HepG2 (cell line): ENCODE measurements around the gene USP30. TPM values are rescaled to one million over a fixed set of nuclear protein-coding genes. Genes with fewer than 3 reads are reported as not detected.

Source experiments
- ARNTL ChIP-seq: sonication (generic); formaldehyde crosslinking; IDR thresholded peaks from 2 replicates; pipeline ENCODE4 v1.4.0; 2020; ENCODE audit warnings: mild to moderate bottlenecking, missing genetic modification reagents
- CBX1 ChIP-seq: IDR thresholded peaks from one replicate; pipeline ENCODE4 v1.6.1; 2016; ENCODE audit warnings: antibody characterized with exemption, low read depth
- ELF3 ChIP-seq: IDR thresholded peaks from 2 replicates; pipeline ENCODE4 v1.6.1; 2016; ENCODE audit warnings: missing genetic modification reagents, missing compliant biosample characterization
- HMG20A ChIP-seq: IDR thresholded peaks from 2 replicates; pipeline ENCODE4 v1.6.1; 2016; ENCODE audit warnings: borderline replicate concordance
- MTF1 ChIP-seq: sonication (generic); formaldehyde crosslinking; IDR thresholded peaks from 2 replicates; pipeline ENCODE4 v1.5.0; 2020; ENCODE audit warnings: missing genetic modification reagents
- NCOA5 ChIP-seq: sonication (generic); formaldehyde crosslinking; IDR thresholded peaks from 2 replicates; pipeline ENCODE4 v1.4.0; 2020; ENCODE audit warnings: missing genetic modification reagents
- PRDM15 ChIP-seq: sonication (generic); formaldehyde crosslinking; IDR thresholded peaks from 2 replicates; pipeline ENCODE4 v1.4.0; 2020; ENCODE audit warnings: missing genetic modification reagents
- RBAK ChIP-seq: sonication (generic); formaldehyde crosslinking; IDR thresholded peaks from 2 replicates; pipeline ENCODE4 v1.5.1; 2020; ENCODE audit warnings: mild to moderate bottlenecking, missing genetic modification reagents
- SKI ChIP-seq: fragments of 450-650 bp; IDR thresholded peaks from one replicate; pipeline ENCODE4 v1.6.1; 2018; ENCODE audit warnings: mild to moderate bottlenecking; ENCODE audit not compliant: partially characterized antibody
- STAT5B ChIP-seq: sonication (generic); formaldehyde crosslinking; IDR thresholded peaks from 2 replicates; pipeline ENCODE4 v1.4.0; 2020; ENCODE audit warnings: missing genetic modification reagents
- TAF1 ChIP-seq: sonication (generic); formaldehyde crosslinking; IDR thresholded peaks from 2 replicates; pipeline ENCODE4 v1.4.0; 2020; ENCODE audit warnings: missing genetic modification reagents
- ZC3H13 ChIP-seq: sonication (generic); formaldehyde crosslinking; IDR thresholded peaks from 2 replicates; pipeline ENCODE4 v1.8.1; 2023; ENCODE audit warnings: mild to moderate bottlenecking, missing genetic modification reagents, moderate library complexity
- ZFX ChIP-seq: sonication (generic); formaldehyde crosslinking; IDR thresholded peaks from 2 replicates; pipeline ENCODE4 v1.4.0; 2020; ENCODE audit warnings: mild to moderate bottlenecking, low read depth, missing genetic modification reagents, moderate library complexity
- ZFY ChIP-seq: sonication (generic); formaldehyde crosslinking; IDR thresholded peaks from 2 replicates; pipeline ENCODE4 v1.4.0; 2020; ENCODE audit warnings: missing genetic modification reagents
- ZHX1 ChIP-seq: sonication (generic); formaldehyde crosslinking; IDR thresholded peaks from 2 replicates; pipeline ENCODE4 v1.8.1; 2022; ENCODE audit warnings: low read depth, mild to moderate bottlenecking, missing genetic modification reagents
- ZIK1 ChIP-seq: sonication (generic); formaldehyde crosslinking; IDR thresholded peaks from 2 replicates; pipeline ENCODE4 v1.5.0; 2020; ENCODE audit warnings: mild to moderate bottlenecking, low read depth, missing genetic modification reagents, borderline replicate concordance
- ZNF616 ChIP-seq: sonication (generic); formaldehyde crosslinking; IDR thresholded peaks from 2 replicates; pipeline ENCODE4 v1.5.0; 2020; ENCODE audit warnings: low read depth, mild to moderate bottlenecking, missing genetic modification reagents
- ZNF792 ChIP-seq: IDR thresholded peaks from 2 replicates; pipeline ENCODE4 v1.6.1; 2016
- ZNF883 ChIP-seq: sonication (generic); formaldehyde crosslinking; IDR thresholded peaks from 2 replicates; pipeline ENCODE4 v1.5.1; 2020; ENCODE audit warnings: mild to moderate bottlenecking, missing genetic modification reagents; ENCODE audit errors: not compliant biosample characterization
- polyA plus RNA-seq, 8 experiments: library from polyadenylated mRNA; depleted of rRNA in 3 of 8; stranded (reverse) in 7 of 8; unstranded in 1 of 8; fragments of >200 nt; fragmentation: Illumina TruSeq in 4 of 8; extraction: Trizol in 4 of 8; gene quantifications; 2 replicates each; pipeline versions ENCODE4 v1.2.1 to v1.2.3, GENCODE V29; 2011 to 2016; ENCODE audit warnings: low read depth in 4 of 8, missing spikeins in 1 of 8, mixed read lengths in 1 of 8; ENCODE audit not compliant: insufficient read depth in 1 of 8
- total RNA-seq, 5 experiments: library from RNA; depleted of rRNA; stranded (reverse); fragments of >200 nt; fragmentation: Illumina TruSeq; extraction: Trizol; gene quantifications; 2 replicates each; pipeline ENCODE4 v1.2.3, GENCODE V29; 2016; ENCODE audit warnings: low read depth in 1 of 5
- TF ChIP-seq, protein P1 (sequence below): sonication (generic); formaldehyde crosslinking; IDR thresholded peaks from 2 replicates; pipeline ENCODE4 v1.4.0; 2020; ENCODE audit warnings: mild to moderate bottlenecking, missing genetic modification reagents
- TF ChIP-seq, protein P2 (sequence below): IDR thresholded peaks from 2 replicates; pipeline ENCODE4 v1.6.1; 2016; ENCODE audit warnings: mild to moderate bottlenecking

USP30 gene
- total and polyA plus RNA-seq, 2 of the 13 experiments (the other 11 are each of a cell fraction or from before 2014, with no cell fraction given), result 11.2 to 20.8 TPM

DNA sequence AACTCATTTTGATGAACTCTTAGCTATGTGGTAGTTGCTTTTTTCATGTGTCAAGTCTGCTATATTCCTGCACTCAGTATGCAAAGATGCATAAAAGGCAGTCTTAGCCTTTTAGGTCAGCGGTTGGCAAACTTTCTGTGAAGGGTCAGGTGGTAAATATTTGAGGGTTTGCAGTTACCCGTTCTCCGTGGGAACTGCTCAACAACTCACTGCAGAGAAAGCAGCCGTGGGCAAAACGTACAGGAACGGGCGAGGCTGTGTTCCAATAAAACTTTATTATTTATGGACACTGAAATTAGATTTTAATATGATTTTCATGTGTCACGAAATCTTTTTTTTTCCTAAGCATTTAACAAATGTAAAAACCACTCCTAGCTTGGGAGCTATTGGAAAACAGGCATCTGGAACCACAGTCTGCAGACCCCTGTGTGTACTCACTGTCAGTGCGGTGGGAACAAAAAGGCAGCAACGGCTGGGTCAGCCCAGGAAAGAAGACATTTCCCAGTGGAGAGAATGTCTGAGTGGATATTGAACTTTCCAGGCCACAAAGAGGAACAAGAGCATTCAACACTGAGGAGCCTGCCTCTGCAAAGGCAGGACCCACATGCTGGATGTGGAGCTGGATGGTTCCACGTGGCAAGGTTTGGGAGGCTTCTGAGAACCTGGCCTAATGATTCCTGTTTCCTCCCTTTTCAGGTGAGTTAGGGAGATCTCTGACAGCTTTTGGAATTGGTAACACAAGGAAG is 60.5 kb downstream of the USP30 start (continued):
- TF ChIP-seq ZNF792 (CRISPR knock-in tag) (no peak), ZC3H13 (CRISPR knock-in tag) (no peak), STAT5B (CRISPR knock-in tag) (no peak), ELF3 (CRISPR knock-in tag) (no peak), PRDM15 (CRISPR knock-in tag) (no peak), TAF1 (CRISPR knock-in tag) (no peak), MTF1 (CRISPR knock-in tag) (no peak), ARNTL (CRISPR knock-in tag) (no peak), ZNF616 (CRISPR knock-in tag) (no peak), RBAK (CRISPR knock-in tag) (no peak), HMG20A (CRISPR knock-in tag) (no peak), ZIK1 (CRISPR knock-in tag) (no peak), ZNF883 (no peak), SKI (no peak), ZHX1 (CRISPR knock-in tag) (no peak), ZFX (CRISPR knock-in tag) (0 out of 2 replicates have a peak, but pooled peaks have one; percentile 23), CBX1 (no peak), ZFY (CRISPR knock-in tag) (no peak), NCOA5 (CRISPR knock-in tag) (no peak)
- TF ChIP-seq, protein P1, sequence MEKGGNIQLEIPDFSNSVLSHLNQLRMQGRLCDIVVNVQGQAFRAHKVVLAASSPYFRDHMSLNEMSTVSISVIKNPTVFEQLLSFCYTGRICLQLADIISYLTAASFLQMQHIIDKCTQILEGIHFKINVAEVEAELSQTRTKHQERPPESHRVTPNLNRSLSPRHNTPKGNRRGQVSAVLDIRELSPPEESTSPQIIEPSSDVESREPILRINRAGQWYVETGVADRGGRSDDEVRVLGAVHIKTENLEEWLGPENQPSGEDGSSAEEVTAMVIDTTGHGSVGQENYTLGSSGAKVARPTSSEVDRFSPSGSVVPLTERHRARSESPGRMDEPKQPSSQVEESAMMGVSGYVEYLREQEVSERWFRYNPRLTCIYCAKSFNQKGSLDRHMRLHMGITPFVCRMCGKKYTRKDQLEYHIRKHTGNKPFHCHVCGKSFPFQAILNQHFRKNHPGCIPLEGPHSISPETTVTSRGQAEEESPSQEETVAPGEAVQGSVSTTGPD (CRISPR knock-in tag), result no peak
- TF ChIP-seq, protein P2, sequence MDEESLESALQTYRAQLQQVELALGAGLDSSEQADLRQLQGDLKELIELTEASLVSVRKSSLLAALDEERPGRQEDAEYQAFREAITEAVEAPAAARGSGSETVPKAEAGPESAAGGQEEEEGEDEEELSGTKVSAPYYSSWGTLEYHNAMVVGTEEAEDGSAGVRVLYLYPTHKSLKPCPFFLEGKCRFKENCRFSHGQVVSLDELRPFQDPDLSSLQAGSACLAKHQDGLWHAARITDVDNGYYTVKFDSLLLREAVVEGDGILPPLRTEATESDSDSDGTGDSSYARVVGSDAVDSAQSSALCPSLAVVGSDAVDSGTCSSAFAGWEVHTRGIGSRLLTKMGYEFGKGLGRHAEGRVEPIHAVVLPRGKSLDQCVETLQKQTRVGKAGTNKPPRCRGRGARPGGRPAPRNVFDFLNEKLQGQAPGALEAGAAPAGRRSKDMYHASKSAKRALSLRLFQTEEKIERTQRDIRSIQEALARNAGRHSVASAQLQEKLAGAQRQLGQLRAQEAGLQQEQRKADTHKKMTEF, result no peak
